ENCODE results near the gene TPCN1. TPM values are rescaled to one million over a fixed set of nuclear protein-coding genes. Genes with fewer than 3 reads are reported as not detected.

Gene TPCN1
- total RNA-seq, 1 experiment from 2014 or later, result 32.7 TPM

DNA sequence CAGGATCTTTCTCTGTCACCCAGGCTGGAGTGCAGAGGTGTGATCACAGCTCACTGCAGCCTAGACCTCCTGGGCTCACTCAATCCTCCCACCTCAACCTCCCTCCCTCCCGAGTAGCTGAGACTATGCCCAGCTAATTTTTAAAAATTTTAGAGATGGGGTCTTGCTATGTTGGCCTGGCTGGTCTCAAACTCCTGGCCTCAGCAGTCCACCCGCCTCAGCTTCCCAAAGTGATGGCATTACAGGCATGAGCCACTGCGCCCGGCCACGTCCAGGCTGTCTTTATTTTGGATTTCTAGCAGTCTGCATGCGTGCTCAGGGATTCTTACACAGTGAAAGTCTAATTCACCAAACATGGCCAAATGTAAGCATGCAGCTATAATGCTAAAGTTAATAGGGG is 95.9 kb downstream of the TPCN1 start:
- TF ChIP-seq SP1 (CRISPR knock-in tag; conservative IDR thresholded peaks at IDR 0.05) (no peak), SMAD4 (CRISPR knock-in tag; IDR thresholded peaks at IDR 0.05) (no peak), TCF7 (CRISPR knock-in tag; IDR thresholded peaks at IDR 0.05; ENCODE audit: low read depth) (no peak), ZNF232 (CRISPR knock-in tag; IDR thresholded peaks at IDR 0.05) (no peak), FOXK1 (CRISPR knock-in tag; IDR thresholded peaks at IDR 0.05) (no peak), ARID4B (CRISPR knock-in tag; IDR thresholded peaks at IDR 0.05; ENCODE audit: borderline replicate concordance) (no peak), RORB (CRISPR knock-in tag; IDR thresholded peaks at IDR 0.05) (no peak), ESRRA (CRISPR knock-in tag; IDR thresholded peaks at IDR 0.05; ENCODE audit: borderline replicate concordance) (no peak)
- TF ChIP-seq, protein P1, sequence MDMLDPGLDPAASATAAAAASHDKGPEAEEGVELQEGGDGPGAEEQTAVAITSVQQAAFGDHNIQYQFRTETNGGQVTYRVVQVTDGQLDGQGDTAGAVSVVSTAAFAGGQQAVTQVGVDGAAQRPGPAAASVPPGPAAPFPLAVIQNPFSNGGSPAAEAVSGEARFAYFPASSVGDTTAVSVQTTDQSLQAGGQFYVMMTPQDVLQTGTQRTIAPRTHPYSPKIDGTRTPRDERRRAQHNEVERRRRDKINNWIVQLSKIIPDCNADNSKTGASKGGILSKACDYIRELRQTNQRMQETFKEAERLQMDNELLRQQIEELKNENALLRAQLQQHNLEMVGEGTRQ (CRISPR knock-in tag; IDR thresholded peaks at IDR 0.05), result no peak
- TF ChIP-seq, protein P2, sequence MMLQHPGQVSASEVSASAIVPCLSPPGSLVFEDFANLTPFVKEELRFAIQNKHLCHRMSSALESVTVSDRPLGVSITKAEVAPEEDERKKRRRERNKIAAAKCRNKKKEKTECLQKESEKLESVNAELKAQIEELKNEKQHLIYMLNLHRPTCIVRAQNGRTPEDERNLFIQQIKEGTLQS (CRISPR knock-in tag; conservative IDR thresholded peaks at IDR 0.05), result no peak
- DNase-seq (ENCODE audit: low spot score), result no peak
- ChIA-PET CTCF (interaction anchor here (1.8 to 2.3 kb wide), 2 partner anchors 9 to 108 kb away, joined by 9 to 13 read pairs; no protein-coding TSS in a partner anchor), POLR2A (no interaction called here)
- peaks cover 17% of the 10 kb centered on the region for H3K36me3 Mint-ChIP-seq
- no peaks in the 10 kb centered on the region for H3K27me3 Mint-ChIP-seq (ENCODE audit: low read depth)
- peaks cover 12% of the 10 kb centered on the region for H3K9me3 Mint-ChIP-seq
- no peak overlapping the region for H3K4me3 Mint-ChIP-seq
- ATAC-seq, result no peak
- H3K4me1 Mint-ChIP-seq, result no peaks in the 10 kb centered on the region
- no peak overlapping the region for H3K27ac Mint-ChIP-seq

DNA sequence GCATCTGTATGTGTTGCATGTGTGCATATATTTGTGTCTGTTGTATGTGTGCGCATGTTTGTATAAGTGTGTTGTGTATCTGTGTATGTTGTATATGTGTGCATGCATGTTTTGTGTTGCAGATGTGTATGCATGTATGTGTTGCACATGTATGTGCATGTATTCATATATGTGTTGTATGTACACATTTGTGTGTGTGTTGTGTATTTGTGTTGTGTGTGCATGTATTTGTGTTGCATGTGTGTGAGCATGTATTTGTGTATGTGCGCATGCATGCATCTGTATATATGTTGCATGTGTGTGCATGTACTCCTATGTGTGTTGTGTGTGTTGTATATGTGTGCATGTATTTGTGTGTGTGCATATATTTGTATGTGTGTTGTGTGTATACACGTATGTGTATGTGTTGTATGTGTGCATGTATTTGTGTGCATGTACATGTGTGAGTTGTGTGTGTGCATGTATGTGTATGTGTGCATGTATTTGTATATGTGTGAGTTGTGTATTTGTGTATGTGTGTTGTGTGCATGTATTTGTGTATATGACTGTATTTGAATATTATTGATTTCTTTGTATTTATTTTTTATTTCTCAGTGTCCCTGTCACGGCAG is 96.9 kb downstream of the TPCN1 start:
- POLR2A ChIA-PET, result no interaction called here
- no peak for TF ChIP-seq OVOL2 (CRISPR knock-in tag; IDR thresholded peaks at IDR 0.05; ENCODE audit: borderline replicate concordance)
- TF ChIP-seq ZNF138 (CRISPR knock-in tag; conservative IDR thresholded peaks at IDR 0.05), result no peak
- TF ChIP-seq CREB1 (CRISPR knock-in tag; IDR thresholded peaks at IDR 0.05), result no peak
- TF ChIP-seq MYBL2 (CRISPR knock-in tag; IDR thresholded peaks at IDR 0.05), result no peak
- no peak for TF ChIP-seq GTF2I (CRISPR knock-in tag; conservative IDR thresholded peaks at IDR 0.05)
- TF ChIP-seq NFE2L1 (CRISPR knock-in tag; IDR thresholded peaks at IDR 0.05), result no peak
- no peak for TF ChIP-seq NR2C2 (CRISPR knock-in tag; IDR thresholded peaks at IDR 0.05)
- TF ChIP-seq GABPB1 (CRISPR knock-in tag; IDR thresholded peaks at IDR 0.05), result no peak
- no peak for TF ChIP-seq ZNF263 (CRISPR knock-in tag; IDR thresholded peaks at IDR 0.05; ENCODE audit: low read depth)
- no peak for TF ChIP-seq ZMAT4 (CRISPR knock-in tag; IDR thresholded peaks at IDR 0.05)
- Mint-ChIP-seq H3K4me3 (no peak overlapping the region), H3K36me3 (peaks cover 21% of the 10 kb centered on the region), H3K9me3 (peaks cover 12% of the 10 kb centered on the region), H3K4me1 (no peaks in the 10 kb centered on the region), H3K27ac (peak overlapping the region; percentile 45; the same call in 1 of the 2 replicates), H3K27me3 (ENCODE audit: low read depth) (no peaks in the 10 kb centered on the region)
- DNase-seq (ENCODE audit: low spot score) (no peak), ATAC-seq (no peak)
- CTCF ChIA-PET, result no interaction called here
